Activated CD4-positive, alpha-beta T cell treated with anti-CD3 and anti-CD28 coated beads, Interleukin-2, amount 10 ng/mL, durations not matched to agents 24 days and 14 days (primary cell): ENCODE results near the gene DHCR7. TPM values are rescaled to one million over a fixed set of nuclear protein-coding genes. Genes with fewer than 3 reads are reported as not detected.

Experiments used
- DNase-seq: peaks from one replicate; pipeline ENCODE4 v3.0.0; 2022
- H3K27ac Mint-ChIP-seq: one replicate; pipeline ENCODE4 v1.8.0; 2022; ENCODE audit warnings: mild to moderate bottlenecking, mixed read lengths
- H3K27me3 Mint-ChIP-seq: one replicate; pipeline ENCODE4 v1.8.0; 2022; ENCODE audit warnings: mixed read lengths
- H3K36me3 Mint-ChIP-seq: one replicate; pipeline ENCODE4 v1.8.0; 2022; ENCODE audit warnings: low read depth, mild to moderate bottlenecking, mixed read lengths
- H3K4me1 Mint-ChIP-seq: one replicate; pipeline ENCODE4 v1.8.0; 2021; ENCODE audit warnings: mixed read lengths
- H3K4me3 Mint-ChIP-seq: one replicate; pipeline ENCODE4 v1.8.0; 2022; ENCODE audit warnings: mild to moderate bottlenecking, moderate library complexity, mixed read lengths
- H3K9me3 Mint-ChIP-seq: one replicate; pipeline ENCODE4 v1.8.0; 2021; ENCODE audit warnings: mixed read lengths
- intact Hi-C: fragments of 100-400 bp; cut with micrococcal nuclease; formaldehyde crosslinking; loops from one replicate; pipeline ENCODE4 v1.15.1; 2023
- total RNA-seq: library from RNA; stranded (reverse); gene quantifications from 2 replicates; pipeline ENCODE4 v1.2.3, GENCODE V29; 2022

The DHCR7 gene
- total RNA-seq, 1 donor from 2014 or later = 112 TPM

- Mint-ChIP-seq H3K4me1 (peaks cover 35% of the 10 kb centered on the region), H3K27me3 (no peaks in the 10 kb centered on the region), H3K27ac (no peak overlapping the region), H3K4me3 (peak overlapping the region; percentile 37), H3K9me3 (peaks cover 6% of the 10 kb centered on the region), H3K36me3 (peaks cover 56% of the 10 kb centered on the region)
- DNase-seq = no peak
- intact Hi-C loops = loop anchor here (10.0 kb wide), 1 partner anchor 339 kb away; no protein-coding TSS in a partner anchor
Measured at GRCh38 chr11:71446150-71446549, 2.0 kb downstream of the DHCR7 start.

DNA sequence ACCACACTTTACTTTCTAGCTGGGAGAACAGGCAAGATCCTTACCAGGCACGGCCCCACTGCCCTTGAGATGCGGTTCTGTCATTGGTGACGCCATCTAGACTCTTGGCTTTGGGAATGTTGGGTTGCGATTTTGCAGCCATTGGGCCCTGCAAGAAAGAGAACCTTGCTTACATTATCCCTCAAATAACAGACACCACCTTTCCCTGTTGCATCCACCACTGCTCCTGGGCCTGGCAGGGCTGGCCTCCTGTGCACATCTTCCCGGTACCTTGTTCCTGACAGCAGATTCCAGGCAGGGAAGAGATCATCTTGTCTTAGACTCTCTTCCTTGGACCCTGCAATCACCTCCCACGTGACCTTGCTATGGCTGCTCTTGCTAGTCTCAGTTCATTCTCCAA lies 3.4 kb downstream of the DHCR7 start:
- no peak overlapping the region for H3K4me3 Mint-ChIP-seq
- H3K27me3 Mint-ChIP-seq = no peaks in the 10 kb centered on the region
- H3K4me1 Mint-ChIP-seq = peaks cover 27% of the 10 kb centered on the region
- intact Hi-C loops = loop anchor here (10.0 kb wide), 1 partner anchor 340 kb away; no protein-coding TSS in a partner anchor
- H3K36me3 Mint-ChIP-seq = peaks cover 64% of the 10 kb centered on the region
- no peak for DNase-seq
- no peak overlapping the region for H3K27ac Mint-ChIP-seq
- H3K9me3 Mint-ChIP-seq = peaks cover 6% of the 10 kb centered on the region

- Mint-ChIP-seq H3K9me3 (peaks cover 6% of the 10 kb centered on the region), H3K27me3 (no peaks in the 10 kb centered on the region), H3K36me3 (peaks cover 67% of the 10 kb centered on the region), H3K27ac (no peak overlapping the region), H3K4me1 (peaks cover 20% of the 10 kb centered on the region), H3K4me3 (no peak overlapping the region)
- intact Hi-C loops = loop anchor here (10.0 kb wide), 1 partner anchor 341 kb away; no protein-coding TSS in a partner anchor
- no peak for DNase-seq
Measured at GRCh38 chr11:71443736-71444445, 4.3 kb downstream of the DHCR7 start.

GRCh38 chr11:71442880-71443279 lies 5.3 kb downstream of the DHCR7 start:
- DNase-seq = no peak
- Mint-ChIP-seq H3K27me3 (no peaks in the 10 kb centered on the region), H3K9me3 (peaks cover 6% of the 10 kb centered on the region), H3K4me1 (peaks cover 20% of the 10 kb centered on the region), H3K36me3 (peaks cover 69% of the 10 kb centered on the region), H3K27ac (no peak overlapping the region), H3K4me3 (no peak overlapping the region)
- intact Hi-C loops = loop anchor here (10.0 kb wide), 1 partner anchor 342 kb away; no protein-coding TSS in a partner anchor

GRCh38 chr11:71442123-71442522 lies 6.1 kb downstream of the DHCR7 start:
- peaks cover 6% of the 10 kb centered on the region for H3K9me3 Mint-ChIP-seq
- no peak for DNase-seq
- H3K27ac Mint-ChIP-seq = no peak overlapping the region
- H3K4me1 Mint-ChIP-seq = peaks cover 14% of the 10 kb centered on the region
- peaks cover 65% of the 10 kb centered on the region for H3K36me3 Mint-ChIP-seq
- H3K4me3 Mint-ChIP-seq = no peak overlapping the region
- H3K27me3 Mint-ChIP-seq = no peaks in the 10 kb centered on the region
- intact Hi-C loops = loop anchor here (10.0 kb wide), 1 partner anchor 343 kb away; no protein-coding TSS in a partner anchor

DNA sequence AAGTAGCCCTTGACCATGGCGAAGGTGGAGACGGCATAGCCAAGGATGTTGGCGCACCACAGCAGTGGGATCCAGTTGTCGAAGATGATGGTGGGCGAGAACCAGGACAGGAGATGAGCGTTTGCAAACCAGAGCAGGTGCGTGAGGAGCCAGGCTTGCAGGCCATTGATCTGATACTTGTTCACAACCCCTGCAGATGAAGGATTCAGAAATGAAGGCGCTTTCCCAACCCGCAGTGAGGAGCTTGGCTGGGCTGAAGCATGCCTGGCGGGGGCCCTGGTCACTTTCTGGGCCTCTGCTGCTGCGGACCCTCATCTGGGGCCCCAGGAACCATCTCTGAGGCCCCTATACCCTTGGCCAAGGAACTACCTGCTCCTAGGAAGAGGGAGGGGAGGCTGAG lies 6.9 kb downstream of the DHCR7 start:
- Mint-ChIP-seq H3K9me3 (peaks cover 5% of the 10 kb centered on the region), H3K27me3 (no peaks in the 10 kb centered on the region), H3K4me3 (no peak overlapping the region), H3K36me3 (peaks cover 56% of the 10 kb centered on the region), H3K27ac (no peak overlapping the region), H3K4me1 (peaks cover 9% of the 10 kb centered on the region)
- DNase-seq = no peak
- intact Hi-C loops = loop anchor here (10.0 kb wide), 1 partner anchor 344 kb away; no protein-coding TSS in a partner anchor

GRCh38 chr11:71440021-71440755 lies 8.0 kb downstream of the DHCR7 start:
- peaks cover 51% of the 10 kb centered on the region for H3K36me3 Mint-ChIP-seq
- H3K4me3 Mint-ChIP-seq = no peak overlapping the region
- H3K27me3 Mint-ChIP-seq = no peaks in the 10 kb centered on the region
- no peak for DNase-seq
- intact Hi-C loops = loop anchor here (10.0 kb wide), 1 partner anchor 345 kb away; no protein-coding TSS in a partner anchor
- peaks cover 4% of the 10 kb centered on the region for H3K4me1 Mint-ChIP-seq
- no peaks in the 10 kb centered on the region for H3K9me3 Mint-ChIP-seq
- no peak overlapping the region for H3K27ac Mint-ChIP-seq

DNA sequence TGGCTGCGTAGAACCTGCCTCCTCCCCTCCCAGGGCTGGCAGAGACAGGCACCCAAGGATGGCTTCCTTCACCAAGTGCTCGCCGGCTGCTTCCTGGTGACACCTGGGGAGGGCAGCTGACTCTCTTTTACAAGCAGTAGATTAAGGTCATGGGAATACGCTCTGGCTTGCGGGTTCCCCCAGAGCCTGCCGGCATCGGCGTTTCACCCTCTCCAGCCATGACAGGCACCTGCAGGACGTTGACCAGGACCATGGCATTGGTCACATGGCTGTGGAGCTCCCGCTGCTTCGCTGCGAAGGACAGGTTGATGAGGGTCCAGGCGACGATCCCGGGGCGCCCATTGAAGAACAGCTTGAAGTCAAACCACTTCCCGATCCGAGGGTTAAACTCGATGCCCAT lies 9.5 kb downstream of the DHCR7 start:
- no peak for DNase-seq
- H3K27ac Mint-ChIP-seq = no peak overlapping the region
- H3K27me3 Mint-ChIP-seq = no peaks in the 10 kb centered on the region
- H3K36me3 Mint-ChIP-seq = peaks cover 47% of the 10 kb centered on the region
- intact Hi-C loops = no loop called here
- H3K4me3 Mint-ChIP-seq = no peak overlapping the region
- H3K9me3 Mint-ChIP-seq = no peaks in the 10 kb centered on the region
- no peaks in the 10 kb centered on the region for H3K4me1 Mint-ChIP-seq

DNA sequence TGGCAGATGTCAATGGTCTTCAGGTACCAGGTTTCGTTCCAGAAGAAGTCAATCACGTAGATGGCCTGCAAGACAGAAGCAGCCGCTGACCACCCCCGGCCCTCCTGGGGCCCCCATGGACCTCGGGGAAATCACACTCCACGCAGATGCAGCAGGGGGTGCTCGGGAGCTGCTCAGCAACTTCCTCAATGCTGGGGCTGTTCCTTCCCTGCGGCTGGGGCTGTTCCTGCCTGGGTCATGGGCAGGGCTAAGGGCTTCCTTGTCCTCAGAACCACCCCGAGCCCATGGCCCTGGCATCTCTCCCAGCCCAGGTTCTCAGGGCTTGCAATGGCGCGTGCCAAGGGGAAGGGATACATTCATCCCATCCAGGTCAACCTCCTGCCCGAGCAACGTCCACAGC lies 10.3 kb downstream of the DHCR7 start:
- no peak overlapping the region for H3K27ac Mint-ChIP-seq
- H3K9me3 Mint-ChIP-seq = no peaks in the 10 kb centered on the region
- DNase-seq = no peak
- no peak overlapping the region for H3K4me3 Mint-ChIP-seq
- H3K36me3 Mint-ChIP-seq = peaks cover 42% of the 10 kb centered on the region
- H3K4me1 Mint-ChIP-seq = no peaks in the 10 kb centered on the region
- intact Hi-C loops = no loop called here
- H3K27me3 Mint-ChIP-seq = no peaks in the 10 kb centered on the region

DNA sequence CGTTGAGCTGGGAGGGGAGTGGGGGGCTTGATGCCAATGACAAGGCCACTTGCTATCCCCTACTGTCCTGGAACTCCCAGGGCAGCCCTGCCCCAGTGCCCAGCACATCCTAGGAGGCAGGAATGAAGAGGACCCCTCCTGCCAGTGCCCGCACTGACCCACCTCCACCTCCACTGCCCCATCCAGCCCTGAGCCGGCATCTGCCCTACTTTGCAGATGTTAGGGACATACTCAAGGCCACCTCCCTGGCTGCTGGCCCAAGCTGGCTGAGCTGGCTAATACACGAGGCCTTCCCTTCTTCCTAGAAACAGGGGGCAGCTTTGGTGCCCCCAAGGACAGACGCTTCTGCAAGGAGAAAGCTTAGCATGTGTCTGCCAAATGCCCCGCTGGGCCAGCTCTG lies 10.8 kb downstream of the DHCR7 start:
- DNase-seq = no peak
- H3K36me3 Mint-ChIP-seq = peaks cover 38% of the 10 kb centered on the region
- no peaks in the 10 kb centered on the region for H3K27me3 Mint-ChIP-seq

DNA sequence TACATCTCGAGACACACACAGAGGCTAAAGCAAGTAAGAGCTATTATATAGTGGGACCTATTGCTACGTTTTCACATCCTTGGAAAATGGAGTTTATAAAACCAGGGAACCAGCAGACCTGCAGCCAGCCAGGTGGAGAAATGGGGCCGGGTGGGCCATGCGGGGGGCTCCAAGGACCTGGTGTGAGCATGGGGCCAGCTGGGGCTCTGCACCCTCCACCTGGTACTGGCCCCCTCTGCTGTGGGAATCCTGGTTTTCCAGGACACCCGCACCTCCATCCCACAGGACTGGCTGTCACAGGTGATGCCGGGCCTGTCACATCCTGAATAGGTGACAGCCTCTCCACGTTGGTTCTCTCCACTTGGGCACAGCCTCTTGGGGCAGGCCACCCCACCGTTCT lies 11.3 kb downstream of the DHCR7 start:
- no peak for DNase-seq
- Mint-ChIP-seq H3K9me3 (no peaks in the 10 kb centered on the region), H3K27ac (no peak overlapping the region), H3K4me3 (no peak overlapping the region), H3K27me3 (no peaks in the 10 kb centered on the region), H3K36me3 (peaks cover 36% of the 10 kb centered on the region), H3K4me1 (no peaks in the 10 kb centered on the region)
- intact Hi-C loops = no loop called here

More for the DNA sequence above, 10.8 kb downstream of the DHCR7 start:
- intact Hi-C loops = no loop called here
- Mint-ChIP-seq H3K4me1 (no peaks in the 10 kb centered on the region), H3K27ac (no peak overlapping the region), H3K9me3 (no peaks in the 10 kb centered on the region), H3K4me3 (no peak overlapping the region)

GRCh38 chr11:71435278-71435951 lies 12.8 kb downstream of the DHCR7 start:
- intact Hi-C loops = no loop called here
- no peaks in the 10 kb centered on the region for H3K27me3 Mint-ChIP-seq
- no peaks in the 10 kb centered on the region for H3K9me3 Mint-ChIP-seq
- peaks cover 29% of the 10 kb centered on the region for H3K36me3 Mint-ChIP-seq
- H3K4me3 Mint-ChIP-seq = no peak overlapping the region
- H3K27ac Mint-ChIP-seq = no peak overlapping the region
- no peaks in the 10 kb centered on the region for H3K4me1 Mint-ChIP-seq
- DNase-seq = no peak

- no peaks in the 10 kb centered on the region for H3K27me3 Mint-ChIP-seq
- H3K9me3 Mint-ChIP-seq = no peaks in the 10 kb centered on the region
- H3K36me3 Mint-ChIP-seq = peaks cover 21% of the 10 kb centered on the region
- intact Hi-C loops = no loop called here
- no peak for DNase-seq
- H3K27ac Mint-ChIP-seq = no peak overlapping the region
- H3K4me1 Mint-ChIP-seq = no peaks in the 10 kb centered on the region
- no peak overlapping the region for H3K4me3 Mint-ChIP-seq
Measured at GRCh38 chr11:71434576-71435130, 13.5 kb downstream of the DHCR7 start.
